Thyroid gland (tissue), 4 donors: ENCODE results near the gene PEPD. TPM values are rescaled to one million over a fixed set of nuclear protein-coding genes. Genes with fewer than 3 reads are reported as not detected.
"Not testable (repeated sequence)": the region's sequence is repeated elsewhere in the genome, so short reads cannot be mapped to it uniquely, and the experiment has no call there.

Experiments
- DNase-seq, 2 donors: peaks; one replicate each; pipeline ENCODE4 v3.0.0-alpha.2; 2019
- H3K27ac ChIP-seq, 3 donors: fragments of 200-600 bp; sonication (generic); 1 replicate in 2 of 3; 2 replicates in 1 of 3; pipeline ENCODE4 v1.5.1; 2016 to 2019; ENCODE audit warnings: mild to moderate bottlenecking in 1 of 3, moderate library complexity in 1 of 3
- H3K27me3 ChIP-seq: fragments of 200-600 bp; sonication (generic); one replicate; pipeline ENCODE4 v1.5.1; 2019
- H3K36me3 ChIP-seq, 2 donors: fragments of 200-600 bp; sonication (generic); one replicate each; pipeline ENCODE4 v1.5.1; 2016 to 2019
- H3K4me1 ChIP-seq, 2 donors: fragments of 200-600 bp; sonication (generic); one replicate each; pipeline ENCODE4 v1.5.1; 2017 to 2019
- H3K4me3 ChIP-seq, 3 donors: fragments of 200-600 bp; sonication (generic); replicated peaks in 1 of 3; 1 replicate in 2 of 3; 2 replicates in 1 of 3; pipeline ENCODE4 v1.5.1; 2016; ENCODE audit warnings: mild to moderate bottlenecking in 1 of 3
- H3K9me3 ChIP-seq: fragments of 200-600 bp; sonication (generic); one replicate; pipeline ENCODE4 v1.5.1; 2017
- CTCF ChIP-seq, 6 experiments: fragments of 200-600 bp in 3 of 6; fragments of 450-650 bp in 3 of 6; sonication (generic) in 3 of 6; IDR thresholded peaks; one replicate each; pipeline ENCODE4 v1.5.1; 2016 to 2019; ENCODE audit warnings: antibody characterized with exemption in 6 of 6, mild to moderate bottlenecking in 2 of 6, inconsistent platforms in 1 of 6, moderate library complexity in 1 of 6
- POLR2A ChIP-seq, 2 donors: fragments of 450-650 bp; IDR thresholded peaks; one replicate each; pipeline ENCODE4 v1.6.1; 2017; ENCODE audit warnings: antibody characterized with exemption in 2 of 2, mild to moderate bottlenecking in 2 of 2, moderate library complexity in 1 of 2
- WGBS, 2 donors: methylation state at CpG; one replicate each; pipeline ENCODE4 v1.1.5; 2017; 5-methylcytosine and 5-hydroxymethylcytosine counted together
- intact Hi-C: fragments of 100-400 bp; cut with DNase I; formaldehyde crosslinking; loops from one replicate; pipeline ENCODE4 v1.15.1; 2023
- total RNA-seq, 4 donors: library from RNA; depleted of rRNA; stranded (reverse); fragments of >200 nt; gene quantifications; one replicate each; pipeline ENCODE4 v1.2.3, GENCODE V29; 2016

Gene PEPD
- total RNA-seq, 4 donors from 2014 or later: 76.8 to 121 (median 102) TPM

GRCh38 chr19:33497131-33497777 lies 24.3 kb downstream of the PEPD start:
- 82 to 87% methylated on average over 12 to 15 of the region's 15 CpGs for WGBS, 2 donors
- Histone ChIP-seq H3K4me1 (no peaks in the 10 kb centered on the region), H3K36me3 (peaks cover 12 to 13% of the 10 kb centered on the region in 2 donors), H3K4me3 (no peak overlapping the region), H3K27me3 (no peaks in the 10 kb centered on the region), H3K9me3 (no peaks in the 10 kb centered on the region), H3K27ac (no peak overlapping the region)
- no peak for DNase-seq
- intact Hi-C loops: no loop called here
- no peak for TF ChIP-seq POLR2A (IDR thresholded peaks at IDR 0.05)
- TF ChIP-seq CTCF (IDR thresholded peaks at IDR 0.05): no peak

- Histone ChIP-seq H3K9me3 (no peaks in the 10 kb centered on the region), H3K36me3 (peaks cover 12 to 13% of the 10 kb centered on the region in 2 donors), H3K4me1 (no peaks in the 10 kb centered on the region), H3K4me3 (no peak overlapping the region), H3K27ac (no peak overlapping the region), H3K27me3 (no peaks in the 10 kb centered on the region)
- 89 to 93% methylated on average over 23 to 27 of the region's 29 CpGs for WGBS, 2 donors
- no peak for TF ChIP-seq CTCF (IDR thresholded peaks at IDR 0.05)
- TF ChIP-seq POLR2A (IDR thresholded peaks at IDR 0.05): no peak
- intact Hi-C loops: no loop called here
- DNase-seq: no peak
Observed at GRCh38 chr19:33496038-33496895, 25.3 kb downstream of the PEPD start.

GRCh38 chr19:33493401-33494275 lies 28.0 kb downstream of the PEPD start:
- no peak overlapping the region for H3K4me3 ChIP-seq
- TF ChIP-seq POLR2A (IDR thresholded peaks at IDR 0.05): no peak
- no peak for DNase-seq
- no peak overlapping the region for H3K27ac ChIP-seq
- no peaks in the 10 kb centered on the region for H3K36me3 ChIP-seq
- no peaks in the 10 kb centered on the region for H3K9me3 ChIP-seq
- WGBS, 2 donors: 93 to 96% methylated on average over 14 of the region's 14 CpGs
- intact Hi-C loops: no loop called here
- no peaks in the 10 kb centered on the region for H3K4me1 ChIP-seq
- H3K27me3 ChIP-seq: no peaks in the 10 kb centered on the region

GRCh38 chr19:33492951-33493350 lies 28.6 kb downstream of the PEPD start:
- Histone ChIP-seq H3K4me3 (no peak overlapping the region), H3K27me3 (no peaks in the 10 kb centered on the region), H3K27ac (no peak overlapping the region), H3K9me3 (no peaks in the 10 kb centered on the region), H3K36me3 (no peaks in the 10 kb centered on the region), H3K4me1 (no peaks in the 10 kb centered on the region)
- DNase-seq: no peak
- intact Hi-C loops: no loop called here
- TF ChIP-seq POLR2A (IDR thresholded peaks at IDR 0.05): no peak
- no peak for TF ChIP-seq CTCF (IDR thresholded peaks at IDR 0.05)
- 92 to 96% methylated on average over 8 of the region's 8 CpGs for WGBS, 2 donors

GRCh38 chr19:33492090-33492489 lies 29.5 kb downstream of the PEPD start:
- Histone ChIP-seq H3K4me3 (no peak overlapping the region), H3K27me3 (no peaks in the 10 kb centered on the region), H3K36me3 (no peaks in the 10 kb centered on the region), H3K27ac (no peak overlapping the region), H3K9me3 (no peaks in the 10 kb centered on the region), H3K4me1 (no peaks in the 10 kb centered on the region)
- intact Hi-C loops: no loop called here
- WGBS, 2 donors: 91 to 92% methylated on average over 7 of the region's 7 CpGs
- no peak for TF ChIP-seq CTCF (IDR thresholded peaks at IDR 0.05)
- TF ChIP-seq POLR2A (IDR thresholded peaks at IDR 0.05): no peak
- no peak for DNase-seq

GRCh38 chr19:33490596-33490995 lies 31.0 kb downstream of the PEPD start:
- DNase-seq, H3K36me3 ChIP-seq, H3K4me1 ChIP-seq, H3K27ac ChIP-seq, H3K9me3 ChIP-seq, intact Hi-C loops, H3K4me3 ChIP-seq, H3K27me3 ChIP-seq: not testable (repeated sequence)
- WGBS, 2 donors: 95 to 97% methylated on average over 8 of the region's 8 CpGs
